Cortex of kidney (tissue), 1 donor: ENCODE data around the gene FAM222B.
"Not testable (repeated sequence)": the region's sequence is repeated elsewhere in the genome, so short reads cannot be mapped to it uniquely, and the experiment has no call there.

Experiments
- DNase-seq: peaks from one replicate; lab custom pipeline; 2025; lab: John Stamatoyannopoulos, UW

Gene FAM222B

GRCh38 chr17:28839221-28839620, 3.4 kb downstream of the FAM222B start:
- no peak for DNase-seq

- not testable (repeated sequence) for DNase-seq
Measured at GRCh38 chr17:28836541-28836940, 6.0 kb downstream of the FAM222B start.

GRCh38 chr17:28834420-28834819, 8.2 kb downstream of the FAM222B start:
- no peak for DNase-seq

GRCh38 chr17:28828294-28829040, 14.1 kb downstream of the FAM222B start:
- no peak for DNase-seq

GRCh38 chr17:28827672-28828071, 14.9 kb downstream of the FAM222B start:
- no peak for DNase-seq

- no peak for DNase-seq
Measured at GRCh38 chr17:28819582-28819981, 23.0 kb downstream of the FAM222B start.

- no peak for DNase-seq
Measured at GRCh38 chr17:28818819-28819221, 23.8 kb downstream of the FAM222B start.

- DNase-seq, result no peak
Measured at GRCh38 chr17:28816540-28816939, 26.1 kb downstream of the FAM222B start.

GRCh38 chr17:28812748-28813377, 29.7 kb downstream of the FAM222B start:
- DNase-seq, result no peak

GRCh38 chr17:28812091-28812747, 30.4 kb downstream of the FAM222B start:
- peak; percentile 91 for DNase-seq

- no peak for DNase-seq
Measured at GRCh38 chr17:28811651-28812090, 30.9 kb downstream of the FAM222B start.

- no peak for DNase-seq
Measured at GRCh38 chr17:28810437-28810836, 32.2 kb downstream of the FAM222B start.

GRCh38 chr17:28807925-28808634, 34.5 kb downstream of the FAM222B start:
- DNase-seq, result no peak

GRCh38 chr17:28796062-28796461, 46.5 kb downstream of the FAM222B start:
- no peak for DNase-seq

- not testable (repeated sequence) for DNase-seq
Measured at GRCh38 chr17:28794846-28795441, 47.6 kb downstream of the FAM222B start.

GRCh38 chr17:28792877-28793661, 49.5 kb downstream of the FAM222B start:
- no peak for DNase-seq

- no peak for DNase-seq
Measured at GRCh38 chr17:28788100-28788499, 54.5 kb downstream of the FAM222B start.

GRCh38 chr17:28783161-28783560, 59.4 kb downstream of the FAM222B start:
- DNase-seq, result no peak

- DNase-seq, result not testable (repeated sequence)
Measured at GRCh38 chr17:28779601-28780000, 63.0 kb downstream of the FAM222B start.

GRCh38 chr17:28777178-28777577, 65.4 kb downstream of the FAM222B start:
- no peak for DNase-seq

- DNase-seq, result no peak
Measured at GRCh38 chr17:28774206-28774605, 68.4 kb downstream of the FAM222B start.
